OCI-LY1 (cell line): ENCODE measurements around the gene HLA-A.
"Not testable (repeated sequence)": the region's sequence is repeated elsewhere in the genome, so short reads cannot be mapped to it uniquely, and the experiment has no call there.

Source experiments
- H2AFZ ChIP-seq: fragments of 200-600 bp; sonication (generic), shearing (Covaris generic); 2 replicates; pipeline ENCODE4 v1.6.0; 2014; ENCODE audit warnings: antibody characterized with exemption, mild to moderate bottlenecking, low read length
- H3F3A ChIP-seq: fragments of 200-600 bp; sonication (generic), shearing (Covaris generic); 2 replicates; pipeline ENCODE4 v1.6.0; 2014; ENCODE audit warnings: mild to moderate bottlenecking, antibody characterized with exemption, low read length, moderate library complexity; ENCODE audit not compliant: insufficient read depth
- H3K27ac ChIP-seq: fragments of 200-600 bp; sonication (generic); 2 replicates; pipeline ENCODE4 v1.5.1; 2014; ENCODE audit warnings: low read length, mixed run types, mild to moderate bottlenecking, low read depth; ENCODE audit not compliant: poor library complexity, severe bottlenecking
- H3K27me3 ChIP-seq: fragments of 200-600 bp; sonication (generic); 2 replicates; pipeline ENCODE4 v1.6.0; 2014; ENCODE audit warnings: antibody characterized with exemption, mild to moderate bottlenecking, low read length, moderate library complexity; ENCODE audit not compliant: insufficient read depth
- H3K36me3 ChIP-seq: fragments of 200-600 bp; sonication (generic); 2 replicates; pipeline ENCODE4 v1.6.1; 2014; ENCODE audit warnings: mild to moderate bottlenecking, antibody characterized with exemption, low read length, moderate library complexity, mixed read lengths; ENCODE audit not compliant: insufficient read depth
- H3K4me1 ChIP-seq: fragments of 200-600 bp; sonication (generic); 2 replicates; pipeline ENCODE4 v1.5.1; 2014; ENCODE audit warnings: mild to moderate bottlenecking, low read length, moderate library complexity; ENCODE audit not compliant: insufficient read depth, severe bottlenecking
- H3K4me2 ChIP-seq: fragments of 200-600 bp; sonication (generic), shearing (Covaris generic); 2 replicates; pipeline ENCODE4 v1.6.1; 2014; ENCODE audit warnings: low read length
- H3K4me3 ChIP-seq: fragments of 200-600 bp; sonication (generic); 2 replicates; pipeline ENCODE4 v1.5.1; 2014; ENCODE audit warnings: low read length, low read depth, mild to moderate bottlenecking, mixed read lengths; ENCODE audit not compliant: poor library complexity, severe bottlenecking
- H3K79me2 ChIP-seq: fragments of 200-600 bp; shearing (Covaris generic); 2 replicates; pipeline ENCODE4 v1.6.1; 2016; ENCODE audit warnings: mixed run types, low read length, mixed read lengths; ENCODE audit not compliant: insufficient read depth
- H3K9ac ChIP-seq: fragments of 200-600 bp; sonication (generic), shearing (Covaris generic); 2 replicates; pipeline ENCODE4 v1.6.1; 2014; ENCODE audit warnings: mild to moderate bottlenecking, low read length, mixed read lengths
- H3K9me2 ChIP-seq: fragments of 200-600 bp; sonication (generic), shearing (Covaris generic); 2 replicates; pipeline ENCODE4 v1.6.1; 2014; ENCODE audit warnings: low read depth, mild to moderate bottlenecking, low read length, mixed read lengths
- H3K9me3 ChIP-seq: fragments of 200-600 bp; shearing (Covaris generic); 2 replicates; pipeline ENCODE4 v1.6.1; 2014; ENCODE audit warnings: low read length, mixed read lengths
- H4K20me1 ChIP-seq: fragments of 200-600 bp; sonication (generic), shearing (Covaris generic); 2 replicates; pipeline ENCODE4 v1.6.0; 2016; ENCODE audit warnings: mild to moderate bottlenecking, low read length; ENCODE audit not compliant: insufficient read depth
- CTCF ChIP-seq: fragments of 200-600 bp; sonication (generic), shearing (Covaris generic); IDR thresholded peaks from 2 replicates; pipeline ENCODE4 v1.5.1; 2017; ENCODE audit warnings: mild to moderate bottlenecking, antibody characterized with exemption, low read length, moderate library complexity, mixed read lengths
- EZH2 ChIP-seq: fragments of 200-600 bp; sonication (generic), shearing (Covaris generic); IDR thresholded peaks from 2 replicates; pipeline ENCODE4 v1.8.0; 2017; ENCODE audit warnings: borderline replicate concordance, mixed run types, mild to moderate bottlenecking, antibody characterized with exemption, low read length, moderate library complexity, mixed read lengths

The HLA-A gene

GRCh38 chr6:29927841-29928388, 14.4 kb upstream of the HLA-A start:
- H3K4me2 ChIP-seq, result peak overlapping the region; percentile 83
- no peak overlapping the region for H2AFZ ChIP-seq
- H3K9me2 ChIP-seq, result no peaks in the 10 kb centered on the region
- TF ChIP-seq CTCF (no peak), EZH2 (no peak)
- no peaks in the 10 kb centered on the region for H3K9me3 ChIP-seq
- peak overlapping the region; percentile 91; the same call in 1 of the 2 replicates for H3K9ac ChIP-seq
- no peaks in the 10 kb centered on the region for H3K27me3 ChIP-seq
- H3K4me3 ChIP-seq, result peak overlapping the region; percentile 93
- peaks cover 31% of the 10 kb centered on the region for H3K4me1 ChIP-seq
- H3K36me3 ChIP-seq, result no peaks in the 10 kb centered on the region
- H3K27ac ChIP-seq, result no peak overlapping the region
- H4K20me1 ChIP-seq, result no peaks in the 10 kb centered on the region
- H3F3A ChIP-seq, result no peaks in the 10 kb centered on the region
- H3K79me2 ChIP-seq, result no peaks in the 10 kb centered on the region

- H3K4me1 ChIP-seq, result peaks cover 31% of the 10 kb centered on the region
- not testable (repeated sequence) for H4K20me1 ChIP-seq, H3F3A ChIP-seq, H3K4me3 ChIP-seq, H3K9ac ChIP-seq, H3K9me2 ChIP-seq, H3K9me3 ChIP-seq, H3K4me2 ChIP-seq, H3K27ac ChIP-seq, H2AFZ ChIP-seq, H3K79me2 ChIP-seq, H3K27me3 ChIP-seq, H3K36me3 ChIP-seq
Observed at GRCh38 chr6:29930047-29930446, 12.3 kb upstream of the HLA-A start.

GRCh38 chr6:29933955-29934354, 8.4 kb upstream of the HLA-A start:
- no peak for TF ChIP-seq CTCF
- no peak for TF ChIP-seq EZH2
- H3F3A ChIP-seq, result no peaks in the 10 kb centered on the region

GRCh38 chr6:29935273-29935955, 6.9 kb upstream of the HLA-A start:
- no peak overlapping the region for H3K9ac ChIP-seq
- H3K4me3 ChIP-seq, result no peak overlapping the region
- H2AFZ ChIP-seq, result no peak overlapping the region
- no peaks in the 10 kb centered on the region for H3K9me2 ChIP-seq
- H3K36me3 ChIP-seq, result no peaks in the 10 kb centered on the region
- no peaks in the 10 kb centered on the region for H3K9me3 ChIP-seq
- H3K79me2 ChIP-seq, result no peaks in the 10 kb centered on the region
- no peak overlapping the region for H3K4me2 ChIP-seq
- H3F3A ChIP-seq, result no peaks in the 10 kb centered on the region
- no peaks in the 10 kb centered on the region for H3K4me1 ChIP-seq
- H4K20me1 ChIP-seq, result no peaks in the 10 kb centered on the region
- TF ChIP-seq CTCF (no peak), EZH2 (no peak)
- H3K27me3 ChIP-seq, result no peaks in the 10 kb centered on the region
- H3K27ac ChIP-seq, result no peak overlapping the region

More at GRCh38 chr6:29933955-29934354, 8.4 kb upstream of the HLA-A start:
- no peak overlapping the region for H2AFZ ChIP-seq
- H3K4me3 ChIP-seq, result no peak overlapping the region
- H3K79me2 ChIP-seq, result no peaks in the 10 kb centered on the region
- H4K20me1 ChIP-seq, result no peaks in the 10 kb centered on the region
- H3K9me2 ChIP-seq, result no peaks in the 10 kb centered on the region
- no peak overlapping the region for H3K27ac ChIP-seq
- no peaks in the 10 kb centered on the region for H3K36me3 ChIP-seq
- H3K27me3 ChIP-seq, result no peaks in the 10 kb centered on the region
- H3K9ac ChIP-seq, result no peak overlapping the region
- H3K9me3 ChIP-seq, result no peaks in the 10 kb centered on the region
- H3K4me1 ChIP-seq, result peaks cover under 1% of the 10 kb centered on the region
- no peak overlapping the region for H3K4me2 ChIP-seq
